Cardiac muscle cell (in vitro differentiated cells and primary cell): ENCODE data around the gene TECTB. TPM values are rescaled to one million over a fixed set of nuclear protein-coding genes. Genes with fewer than 3 reads are reported as not detected.

Experiments
- DNase-seq, 2 donors: peaks; one replicate each; pipeline versions ENCODE4 v3.0.0 to v3.0.0-alpha.2; 2010 to 2017; ENCODE audit warnings: low read depth in 1 of 2, low spot score in 1 of 2
- H3K27ac ChIP-seq: fragments of 200-600 bp; sonication (generic); 2 replicates; pipeline ENCODE4 v1.5.1; 2016
- H3K27me3 ChIP-seq: fragments of 200-600 bp; sonication (generic); 2 replicates; pipeline ENCODE4 v1.6.0; 2016; ENCODE audit warnings: control low read depth
- H3K36me3 ChIP-seq: fragments of 200-600 bp; sonication (generic); 2 replicates; pipeline ENCODE4 v1.5.1; 2016; ENCODE audit warnings: control low read depth
- H3K4me1 ChIP-seq: fragments of 200-600 bp; sonication (generic); 2 replicates; pipeline ENCODE4 v1.8.1; 2017; ENCODE audit warnings: low read depth, mild to moderate bottlenecking, mixed run types
- H3K4me3 ChIP-seq: fragments of 200-600 bp; sonication (generic); 2 replicates; pipeline ENCODE4 v1.5.1; 2016; ENCODE audit warnings: mild to moderate bottlenecking
- H3K9me3 ChIP-seq: fragments of 200-600 bp; sonication (generic); 2 replicates; pipeline ENCODE4 v1.5.1; 2017; ENCODE audit warnings: low read depth, mild to moderate bottlenecking, control low read depth
- CTCF ChIP-seq: IDR thresholded peaks from 2 replicates; pipeline ENCODE4 v1.5.1; 2012; ENCODE audit warnings: low read depth, mild to moderate bottlenecking, low read length
- polyA plus RNA-seq: library from polyadenylated mRNA; unstranded; fragments of >200 nt; fragmentation: Nextera tagmentation; extraction: Ambion mirVana; gene quantifications from 2 replicates; pipeline ENCODE4 v1.2.1, GENCODE V29; 2016
- total RNA-seq: library from RNA; depleted of rRNA; stranded (reverse); fragments of >200 nt; gene quantifications from 2 replicates; pipeline ENCODE4 v1.2.3, GENCODE V29; 2016

Gene TECTB
- total RNA-seq (not detected in 2 replicates), polyA plus RNA-seq (not detected in 2 replicates)

- Histone ChIP-seq H3K4me1 (peaks cover 18% of the 10 kb centered on the region), H3K4me3 (no peak within 1 kb of the TSS), H3K27ac (no peak within 1 kb of the TSS), H3K9me3 (no peaks in the 10 kb centered on the region), H3K27me3 (no peaks in the 10 kb centered on the region), H3K36me3 (no peaks in the 10 kb centered on the region)
- no peak for TF ChIP-seq CTCF
- DNase-seq: no peak
These were observed at the start of gene TECTB for GRCh38 chr10:112283100-112283499. TECTB (plus strand) TSS chr10:112283400; CDS start chr10:112283735, 335 bp downstream.

DNA sequence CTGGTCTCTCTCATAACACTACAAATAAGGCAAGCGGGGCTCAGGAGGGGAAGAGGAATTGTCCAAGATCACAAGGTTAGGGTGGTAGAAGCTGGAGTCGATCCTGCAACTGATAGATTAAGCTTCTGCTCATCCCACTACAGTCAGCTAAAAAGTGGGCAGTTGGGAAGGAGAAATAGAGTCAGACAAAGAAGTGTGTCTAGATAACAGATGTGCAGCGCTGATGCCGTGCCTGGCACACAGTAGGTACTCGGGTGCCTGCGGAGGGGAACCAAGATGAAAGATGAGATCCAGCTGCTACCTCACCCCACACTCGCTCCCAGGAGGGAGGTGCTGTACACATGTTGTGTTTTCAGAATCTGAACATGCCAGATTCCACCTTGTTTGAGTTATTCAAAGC, 48.1 kb upstream of the TECTB start:
- H3K9me3 ChIP-seq: no peaks in the 10 kb centered on the region
- DNase-seq: no peak
- no peaks in the 10 kb centered on the region for H3K36me3 ChIP-seq
- no peak overlapping the region for H3K4me3 ChIP-seq
- H3K27me3 ChIP-seq: no peaks in the 10 kb centered on the region
- H3K4me1 ChIP-seq: peaks cover 8% of the 10 kb centered on the region
- TF ChIP-seq CTCF: no peak
- no peak overlapping the region for H3K27ac ChIP-seq

- no peak overlapping the region for H3K4me3 ChIP-seq
- no peak overlapping the region for H3K27ac ChIP-seq
- peaks cover 8% of the 10 kb centered on the region for H3K4me1 ChIP-seq
- no peaks in the 10 kb centered on the region for H3K27me3 ChIP-seq
- H3K9me3 ChIP-seq: no peaks in the 10 kb centered on the region
- DNase-seq: no peak
- no peaks in the 10 kb centered on the region for H3K36me3 ChIP-seq
- no peak for TF ChIP-seq CTCF
These were observed 47.3 kb upstream of the TECTB start for GRCh38 chr10:112235920-112236319.

- H3K9me3 ChIP-seq: no peaks in the 10 kb centered on the region
- H3K27me3 ChIP-seq: no peaks in the 10 kb centered on the region
- H3K36me3 ChIP-seq: no peaks in the 10 kb centered on the region
- H3K4me1 ChIP-seq: peaks cover 8% of the 10 kb centered on the region
- no peak overlapping the region for H3K27ac ChIP-seq
- no peak for DNase-seq
- TF ChIP-seq CTCF: no peak
- H3K4me3 ChIP-seq: no peak overlapping the region
These were observed 46.7 kb upstream of the TECTB start for GRCh38 chr10:112236486-112236885.

DNA sequence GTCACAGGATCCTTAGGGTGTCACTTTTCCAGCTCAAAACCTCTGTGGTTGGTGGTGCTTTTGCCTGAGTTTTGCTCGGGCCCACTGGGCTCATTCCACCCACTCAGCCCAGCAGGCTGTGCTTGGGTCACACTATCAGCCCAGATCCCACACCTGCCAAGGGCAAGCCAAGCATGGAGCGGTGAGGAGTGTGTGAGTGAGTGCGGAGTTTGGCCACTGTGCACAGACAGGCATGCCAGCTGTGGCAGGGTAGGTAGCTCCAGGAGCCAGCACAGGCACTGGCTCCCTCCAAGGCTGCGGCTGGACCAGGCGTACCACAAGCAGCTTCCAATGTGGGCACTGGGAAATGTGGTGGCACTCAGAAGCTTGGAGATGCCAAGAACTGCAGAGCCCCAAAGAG, 43.9 kb upstream of the TECTB start:
- H3K9me3 ChIP-seq: no peaks in the 10 kb centered on the region
- H3K36me3 ChIP-seq: no peaks in the 10 kb centered on the region
- H3K4me3 ChIP-seq: no peak overlapping the region
- H3K27me3 ChIP-seq: no peaks in the 10 kb centered on the region
- no peak for TF ChIP-seq CTCF
- no peaks in the 10 kb centered on the region for H3K4me1 ChIP-seq
- no peak for DNase-seq
- no peak overlapping the region for H3K27ac ChIP-seq

GRCh38 chr10:112240441-112240840, 42.8 kb upstream of the TECTB start:
- H3K9me3 ChIP-seq: no peaks in the 10 kb centered on the region
- TF ChIP-seq CTCF: no peak
- H3K27ac ChIP-seq: no peak overlapping the region
- DNase-seq: no peak
- H3K27me3 ChIP-seq: no peaks in the 10 kb centered on the region
- no peaks in the 10 kb centered on the region for H3K4me1 ChIP-seq
- no peaks in the 10 kb centered on the region for H3K36me3 ChIP-seq
- no peak overlapping the region for H3K4me3 ChIP-seq
